IPS DF 6.9 (cell line): ENCODE data around the gene MAP2K7.

Source experiments
- DNase-seq: peaks from one replicate; pipeline ENCODE4 v3.0.0-alpha.2; 2013; ENCODE audit warnings: low read depth, low spot score
- H3K27ac ChIP-seq: one replicate; pipeline ENCODE4 v1.5.1; 2013; ENCODE audit warnings: low read length, control low read depth
- H3K27me3 ChIP-seq: 2 replicates; pipeline ENCODE4 v1.6.1; 2013; ENCODE audit warnings: mild to moderate bottlenecking, low read length; ENCODE audit not compliant: control insufficient read depth, insufficient read depth
- H3K36me3 ChIP-seq: 2 replicates; pipeline ENCODE4 v1.6.1; 2013; ENCODE audit warnings: low read length; ENCODE audit not compliant: control insufficient read depth, insufficient read depth
- H3K4me1 ChIP-seq: 2 replicates; pipeline ENCODE4 v1.6.1; 2013; ENCODE audit warnings: low read length; ENCODE audit not compliant: control insufficient read depth, insufficient read depth
- H3K4me3 ChIP-seq: 2 replicates; pipeline ENCODE4 v1.5.1; 2013; ENCODE audit warnings: mild to moderate bottlenecking, low read length
- H3K9me3 ChIP-seq: 2 replicates; pipeline ENCODE4 v1.6.1; 2013; ENCODE audit warnings: low read length, inconsistent platforms; ENCODE audit not compliant: control insufficient read depth, insufficient read depth
- WGBS: extraction: QIAGEN DNeasy Blood & Tissue Kit; methylation state at CpG from one replicate; pipeline ENCODE4 v1.1.7; 2013; ENCODE audit warnings: mixed read lengths, missing lambda C conversion rate; ENCODE audit not compliant: insufficient read length, insufficient coverage; 5-methylcytosine and 5-hydroxymethylcytosine counted together

Gene MAP2K7

DNA sequence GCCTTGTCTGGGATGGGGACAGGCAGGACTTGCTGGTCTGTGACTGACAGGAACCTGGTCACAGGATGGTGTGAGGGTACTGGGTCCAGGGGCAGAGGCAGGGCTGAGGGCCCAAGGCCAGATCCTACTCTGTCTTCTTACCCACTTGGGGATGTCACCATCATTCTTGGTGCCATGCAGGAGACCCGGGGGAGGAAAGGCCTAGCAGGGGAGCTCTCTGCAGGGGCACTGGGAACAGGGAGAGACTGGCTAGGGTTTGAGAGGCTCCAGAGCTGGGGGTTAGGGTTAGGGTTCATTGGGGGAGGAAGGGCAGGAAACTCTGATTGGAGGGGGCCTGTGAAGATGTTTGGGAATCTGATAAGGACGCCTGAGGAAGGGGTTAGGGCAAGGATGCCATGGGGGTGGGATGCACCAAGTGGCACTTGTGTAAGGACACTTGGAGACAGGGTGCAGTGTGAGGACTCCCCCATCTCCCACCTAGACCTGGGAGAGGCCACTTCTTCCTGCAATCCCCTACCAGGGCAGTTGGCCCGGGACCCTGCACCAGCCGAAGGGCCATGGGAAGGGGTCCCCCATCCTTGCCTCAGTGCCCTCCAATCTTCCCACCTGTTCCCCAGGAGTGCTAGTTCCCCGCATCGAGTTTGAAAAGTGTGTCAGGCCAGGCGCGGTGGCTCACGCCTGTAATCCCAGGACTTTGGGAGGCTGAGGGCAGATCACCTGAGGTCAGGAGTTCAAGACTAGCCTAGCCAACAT lies 36.4 kb upstream of the MAP2K7 start:
- no peaks in the 10 kb centered on the region for H3K9me3 ChIP-seq
- WGBS = no CpG with 5 or more reads among the region's 9 CpGs
- no peak for DNase-seq
- H3K27me3 ChIP-seq = peaks cover 3% of the 10 kb centered on the region; the same call in 1 of the 2 replicates
- H3K4me3 ChIP-seq = no peak overlapping the region
- H3K4me1 ChIP-seq = peaks cover 5% of the 10 kb centered on the region
- H3K27ac ChIP-seq = no peak overlapping the region
- H3K36me3 ChIP-seq = no peaks in the 10 kb centered on the region

DNA sequence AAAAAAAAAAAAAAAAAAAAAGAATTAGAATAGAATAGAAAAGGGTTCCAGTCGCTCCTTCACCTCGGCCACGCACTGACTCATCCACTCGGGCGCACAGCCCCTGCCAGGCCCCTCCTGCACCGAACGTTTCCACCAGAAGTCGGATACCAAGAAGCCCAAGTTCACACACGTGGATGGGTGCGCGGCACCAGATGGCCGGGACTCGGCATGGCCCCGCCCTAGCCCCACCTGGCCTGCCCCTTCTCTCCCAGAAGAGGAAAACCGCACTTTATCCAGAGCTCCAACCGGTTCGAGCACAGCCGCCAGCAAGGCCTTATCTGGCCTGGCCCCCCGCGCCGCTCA lies 35.4 kb upstream of the MAP2K7 start:
- Histone ChIP-seq H3K9me3 (no peaks in the 10 kb centered on the region), H3K4me3 (no peak overlapping the region), H3K4me1 (peaks cover 8% of the 10 kb centered on the region), H3K36me3 (no peaks in the 10 kb centered on the region), H3K27me3 (peaks cover 3% of the 10 kb centered on the region; the same call in 1 of the 2 replicates), H3K27ac (no peak overlapping the region)
- no CpG with 5 or more reads among the region's 21 CpGs for WGBS
- no peak for DNase-seq

DNA sequence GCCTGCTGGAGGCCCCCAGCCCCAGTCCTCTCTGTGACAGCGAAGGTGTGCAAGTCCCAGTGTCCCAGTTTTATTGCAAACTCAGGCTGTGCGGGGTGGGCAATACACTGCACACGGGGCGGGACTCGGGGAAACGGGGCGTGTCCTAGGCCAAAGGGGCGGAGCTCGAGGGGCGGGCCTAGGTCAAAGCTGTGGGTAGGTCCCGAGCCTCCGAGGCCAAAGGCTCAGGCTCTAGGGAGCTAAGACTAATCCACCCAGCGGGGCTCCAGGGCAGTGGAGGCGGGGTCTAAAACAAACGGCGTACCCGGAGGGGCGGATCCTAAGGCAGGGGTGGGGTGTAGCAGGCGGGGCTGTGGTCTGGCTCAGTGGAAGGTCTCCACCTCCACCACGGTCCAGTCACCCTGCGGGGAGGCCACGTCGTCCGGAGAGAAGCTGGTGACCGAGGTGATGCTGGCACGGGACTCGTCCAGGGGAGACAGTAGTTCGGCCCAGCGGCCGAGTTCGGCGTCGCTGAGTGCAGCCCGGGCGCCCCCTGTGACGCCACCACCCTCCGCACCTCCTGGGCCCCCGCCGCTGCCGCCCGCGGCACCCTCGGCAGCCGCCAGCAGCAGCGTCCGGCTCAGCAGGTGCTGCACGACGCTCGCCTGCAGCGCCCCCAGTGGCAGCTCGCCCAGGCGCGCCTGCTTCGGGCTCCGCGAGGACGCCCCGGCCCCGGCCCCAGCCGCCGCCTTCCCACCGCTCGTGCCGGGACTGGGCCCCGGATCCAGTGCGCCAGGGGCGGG lies 34.8 kb upstream of the MAP2K7 start:
- DNase-seq = no peak
- Histone ChIP-seq H3K4me1 (peaks cover 8% of the 10 kb centered on the region), H3K27me3 (peaks cover 3% of the 10 kb centered on the region; the same call in 1 of the 2 replicates), H3K27ac (no peak overlapping the region), H3K4me3 (peak overlapping the region; percentile 50; the same call in 1 of the 2 replicates), H3K36me3 (no peaks in the 10 kb centered on the region), H3K9me3 (no peaks in the 10 kb centered on the region)
- WGBS = no CpG with 5 or more reads among the region's 67 CpGs

DNA sequence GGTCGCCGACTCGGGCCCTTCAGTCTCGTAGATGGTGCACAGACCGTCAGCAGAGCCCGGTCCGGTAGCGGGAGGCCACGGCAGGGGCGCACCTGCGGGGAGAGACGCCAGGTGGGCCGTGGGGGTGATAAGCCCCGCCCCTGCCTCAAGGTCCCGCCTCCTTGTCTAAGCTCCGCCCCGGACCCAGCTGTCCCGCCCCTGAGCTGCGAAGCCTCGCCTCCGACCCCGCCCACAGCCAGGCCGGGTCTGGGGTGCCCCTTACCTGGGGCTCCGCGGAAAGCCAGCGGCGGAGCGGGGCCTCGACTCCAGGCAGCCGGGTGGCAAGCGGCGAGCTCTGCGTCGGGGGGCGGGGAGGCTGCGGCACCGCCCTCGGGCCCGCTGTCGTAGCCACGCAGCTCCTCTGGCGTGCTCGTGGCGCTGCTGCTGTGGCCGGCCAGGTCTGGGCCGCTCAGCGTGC lies 34.2 kb upstream of the MAP2K7 start:
- Histone ChIP-seq H3K9me3 (no peaks in the 10 kb centered on the region), H3K4me1 (peaks cover 8% of the 10 kb centered on the region), H3K36me3 (no peaks in the 10 kb centered on the region), H3K4me3 (peak overlapping the region; percentile 50; the same call in 1 of the 2 replicates), H3K27me3 (no peaks in the 10 kb centered on the region), H3K27ac (no peak overlapping the region)
- DNase-seq = no peak
- no CpG with 5 or more reads among the region's 47 CpGs for WGBS

DNA sequence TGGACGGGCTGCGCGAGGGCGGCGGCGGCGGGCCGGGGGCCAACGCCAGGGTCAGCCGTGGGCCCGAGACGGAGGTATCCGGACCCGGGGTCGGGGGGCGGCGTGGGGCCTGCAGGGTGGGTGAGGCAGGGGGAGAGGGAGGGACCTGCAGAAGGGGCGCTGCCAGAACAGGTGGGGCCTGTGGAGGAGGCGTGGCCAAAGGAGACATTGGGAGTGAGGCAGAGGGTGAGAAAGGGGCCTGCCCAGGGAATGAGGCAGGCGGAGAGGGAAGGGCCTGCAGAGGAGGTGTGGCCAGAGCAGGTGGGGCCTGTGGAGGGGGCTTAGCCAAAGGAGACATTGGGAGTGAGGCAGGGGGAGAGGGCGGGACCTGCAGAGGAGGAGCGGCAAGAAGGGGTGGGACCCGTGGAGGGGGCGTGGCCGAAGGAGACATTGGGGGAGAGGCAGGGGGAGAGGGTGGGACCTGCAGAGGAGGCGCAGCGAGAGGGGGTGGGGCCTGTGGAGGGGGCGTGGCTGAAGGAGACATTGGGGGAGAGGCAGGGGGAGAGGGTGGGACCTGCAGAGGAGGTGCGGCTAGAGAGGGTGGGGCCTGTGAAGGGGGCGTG lies 33.7 kb upstream of the MAP2K7 start:
- H3K27me3 ChIP-seq = no peaks in the 10 kb centered on the region
- H3K4me3 ChIP-seq = peak overlapping the region; percentile 18; the same call in 1 of the 2 replicates
- H3K27ac ChIP-seq = no peak overlapping the region
- no CpG with 5 or more reads among the region's 30 CpGs for WGBS
- no peaks in the 10 kb centered on the region for H3K36me3 ChIP-seq
- H3K9me3 ChIP-seq = no peaks in the 10 kb centered on the region
- H3K4me1 ChIP-seq = peaks cover 8% of the 10 kb centered on the region
- DNase-seq = no peak

DNA sequence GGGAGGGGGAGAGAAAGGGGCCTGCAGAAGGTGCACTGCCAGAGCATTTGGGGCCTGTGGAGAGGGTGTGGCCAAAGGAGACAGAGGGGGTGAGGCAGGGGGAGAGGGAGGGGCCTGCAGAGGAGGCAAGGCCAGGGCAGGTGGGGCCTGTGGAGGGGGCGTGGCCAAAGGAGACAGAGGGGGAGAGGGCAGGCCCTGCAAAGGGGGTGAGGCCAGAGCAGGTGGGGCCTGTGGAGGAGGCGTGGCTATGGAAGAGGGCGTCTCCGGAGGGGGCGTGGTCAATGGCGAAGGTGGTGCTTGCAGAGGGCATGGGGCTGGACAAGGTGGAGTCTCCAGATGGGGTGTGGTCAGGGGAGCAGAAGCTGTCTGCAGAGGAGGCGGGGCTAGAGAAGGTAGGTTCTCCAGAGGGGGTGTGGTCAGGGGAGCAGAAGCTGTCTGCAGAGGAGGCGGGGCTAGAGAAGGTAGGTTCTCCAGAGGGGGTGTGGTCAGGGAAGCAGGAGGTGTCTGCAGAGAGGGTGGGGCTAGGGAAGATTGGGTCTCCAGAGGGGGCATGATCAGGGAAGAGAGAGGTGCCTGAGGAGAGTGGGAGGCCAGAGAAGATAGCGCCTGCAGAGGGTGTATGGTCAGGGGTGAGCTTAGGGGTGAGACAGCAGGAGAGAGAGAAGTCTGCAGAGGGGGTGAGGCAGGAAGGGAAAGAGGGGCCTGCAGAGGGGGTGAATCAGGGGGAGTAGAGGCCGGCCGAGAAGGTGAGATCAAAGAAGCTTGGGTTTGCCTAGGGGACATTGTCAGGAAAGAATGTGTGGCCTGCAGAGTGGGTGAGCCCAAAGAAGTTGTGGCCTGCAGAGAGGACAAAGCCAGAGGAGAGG lies 32.9 kb upstream of the MAP2K7 start:
- H3K27ac ChIP-seq = no peak overlapping the region
- no peak overlapping the region for H3K4me3 ChIP-seq
- WGBS = no CpG with 5 or more reads among the region's 11 CpGs
- H3K9me3 ChIP-seq = no peaks in the 10 kb centered on the region
- H3K36me3 ChIP-seq = no peaks in the 10 kb centered on the region
- H3K4me1 ChIP-seq = peaks cover 8% of the 10 kb centered on the region
- no peaks in the 10 kb centered on the region for H3K27me3 ChIP-seq
- DNase-seq = no peak

DNA sequence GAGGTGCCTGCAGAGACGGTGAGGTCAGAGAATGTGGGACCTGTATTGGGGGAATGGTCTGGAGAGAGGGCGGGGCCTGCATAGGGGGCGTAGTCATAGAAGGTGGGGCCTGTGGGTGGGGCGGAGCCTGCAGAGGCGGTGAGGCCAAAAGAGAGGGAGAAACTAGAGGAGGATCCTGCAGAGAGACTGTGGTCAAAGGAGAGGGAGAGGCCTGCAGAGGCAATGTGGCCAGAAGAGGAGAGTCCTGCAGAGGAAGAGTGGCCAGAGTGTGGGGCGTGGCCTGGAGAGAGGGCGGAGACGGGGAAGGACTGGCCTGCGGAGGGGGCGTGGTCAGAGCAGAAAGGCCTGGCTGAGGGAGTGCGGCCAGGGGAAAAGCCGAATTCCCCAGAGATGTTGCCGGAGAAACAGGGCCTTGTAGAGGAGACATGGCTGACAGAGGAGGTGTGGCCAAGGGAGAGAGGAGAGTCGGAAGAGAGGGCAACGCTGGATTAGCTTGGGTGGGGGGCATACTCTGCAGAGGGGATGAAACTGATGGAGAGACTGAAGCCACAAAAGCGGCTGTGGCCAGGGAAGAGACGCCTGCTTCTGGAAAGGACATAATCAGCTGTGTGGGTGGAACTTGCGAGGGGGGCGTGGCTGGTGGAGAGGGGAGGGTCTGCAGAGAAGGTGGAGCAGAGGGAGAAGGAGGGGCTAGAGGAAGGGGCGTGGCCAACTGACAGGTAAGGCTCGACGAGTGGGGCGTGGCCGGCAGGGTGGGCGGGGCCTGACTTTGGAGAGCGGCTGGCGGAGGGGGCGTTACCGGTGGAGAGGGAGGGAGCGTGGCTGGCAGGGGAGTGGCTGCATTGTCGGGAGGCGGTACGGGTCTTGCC lies 32.0 kb upstream of the MAP2K7 start:
- WGBS = no CpG with 5 or more reads among the region's 33 CpGs
- no peaks in the 10 kb centered on the region for H3K27me3 ChIP-seq
- no peak overlapping the region; the same call in 1 of the 2 replicates for H3K4me3 ChIP-seq
- peaks cover 8% of the 10 kb centered on the region for H3K4me1 ChIP-seq
- no peak overlapping the region for H3K27ac ChIP-seq
- no peaks in the 10 kb centered on the region for H3K9me3 ChIP-seq
- H3K36me3 ChIP-seq = no peaks in the 10 kb centered on the region
- DNase-seq = no peak

DNA sequence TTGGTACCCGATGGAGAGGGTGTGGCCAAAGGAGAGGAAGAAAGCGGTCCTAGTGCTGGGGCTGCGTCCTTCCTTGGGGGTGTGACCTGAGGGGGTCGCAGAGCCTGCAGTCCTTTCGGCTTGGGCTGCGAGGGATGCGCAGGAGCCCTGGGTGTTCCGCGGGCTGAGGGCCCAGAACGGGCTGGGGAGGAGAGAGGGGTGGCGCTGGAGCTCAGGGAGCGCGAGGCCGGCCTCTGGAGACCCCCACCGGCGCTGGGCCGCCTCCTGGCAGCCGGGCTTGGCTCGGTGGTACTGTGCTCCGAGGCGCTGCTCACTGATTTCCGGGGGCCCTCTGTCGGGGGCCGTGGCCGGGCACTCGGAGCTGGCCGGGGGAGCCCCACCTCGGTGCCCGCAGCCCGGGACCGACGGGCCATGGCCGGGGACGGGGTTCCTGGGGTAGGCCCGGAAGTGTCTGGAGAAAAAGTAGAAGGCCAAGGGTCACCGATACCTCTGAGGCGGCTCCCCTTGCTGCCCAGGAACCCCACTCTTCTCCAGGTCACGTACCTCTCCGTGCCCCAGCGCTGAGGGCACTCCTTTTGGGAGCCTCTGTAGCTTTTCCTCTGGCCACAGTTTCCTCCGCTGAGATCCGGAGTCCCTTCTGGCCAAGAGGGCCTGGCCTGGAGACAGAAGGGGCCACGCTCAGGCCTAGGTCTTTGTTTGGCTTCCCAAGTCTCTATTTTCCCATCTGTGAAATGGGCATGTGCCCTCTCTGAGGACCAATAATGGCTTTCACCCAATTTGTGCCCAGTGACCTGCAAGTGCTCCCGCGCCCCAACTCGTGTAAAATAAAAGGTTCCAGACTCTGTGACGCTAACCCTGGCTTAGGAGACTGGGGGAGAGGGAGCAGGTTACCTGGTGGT lies 31.1 kb upstream of the MAP2K7 start:
- Histone ChIP-seq H3K36me3 (no peaks in the 10 kb centered on the region), H3K9me3 (no peaks in the 10 kb centered on the region), H3K4me3 (no peak overlapping the region; the same call in 1 of the 2 replicates), H3K27me3 (no peaks in the 10 kb centered on the region), H3K27ac (no peak overlapping the region), H3K4me1 (peaks cover 8% of the 10 kb centered on the region)
- no peak for DNase-seq
- no CpG with 5 or more reads among the region's 47 CpGs for WGBS
